ENCODE data around the gene DRG2. TPM values are rescaled to one million over a fixed set of nuclear protein-coding genes. Genes with fewer than 3 reads are reported as not detected.

DRG2 gene
- total and polyA plus RNA-seq, 10 of the 15 experiments (the other 5 are each of a cell fraction or from before 2014, with no cell fraction given): 9.1 to 64.8 (median 45.7) TPM

GRCh38 chr17:18119166-18119745 is 31.5 kb downstream of the DRG2 start:
- WGBS (ENCODE audit: insufficient coverage, insufficient replicate concordance, low lambda C conversion rate, missing lambda C conversion rate): 84% methylated on average over 37 of the region's 57 CpGs
- no peak for ATAC-seq
- in situ Hi-C loops (cut with MboI): no loop called here
- no peak for DNase-seq (ENCODE audit: low read depth, low spot score)
- BruUV-seq (replicated peaks): no TSS peak
- H3K4me2 ChIP-seq (ENCODE audit: control insufficient read depth, insufficient read depth): no peak overlapping the region
- no peaks in the 10 kb centered on the region; a peak in 1 of 4 replicates for H3K27me3 ChIP-seq (replicated peaks in 1 of 2; ENCODE audit: control insufficient read depth in 2 of 2, insufficient read depth in 2 of 2, low read length in 1 of 2)
- SMC1A ChIA-PET (ENCODE audit: uncharacterized antibody, unreplicated experiment): no interaction called here
- H4K20me1 ChIP-seq (ENCODE audit: control insufficient read depth, insufficient read depth): no peaks in the 10 kb centered on the region
- no peak overlapping the region for H3K27ac ChIP-seq (ENCODE audit: control insufficient read depth, insufficient read depth)
- FAIRE-seq: no peak
- RAD21 ChIA-PET (ENCODE audit: unreplicated experiment): no interaction called here
- no peaks in the 10 kb centered on the region for H3K36me3 ChIP-seq (ENCODE audit: control insufficient read depth in 2 of 2, insufficient read depth in 2 of 2, low read length in 1 of 2)
- H3K9me3 ChIP-seq (replicated peaks; ENCODE audit: control insufficient read depth, insufficient read depth, low read length): peaks cover 1% of the 10 kb centered on the region; the same call in 1 of the 3 replicates
- H3K4me1 ChIP-seq (ENCODE audit: control insufficient read depth, insufficient read depth, low read length): no peaks in the 10 kb centered on the region
- intact Hi-C loops (cut with micrococcal nuclease; ENCODE audit: unreplicated experiment): no loop called here
- H2AFZ ChIP-seq (ENCODE audit: control insufficient read depth, low read depth, low read length): no peak overlapping the region
- H3K9ac ChIP-seq (ENCODE audit: control insufficient read depth, insufficient read depth, low read length): no peak overlapping the region
- no peak overlapping the region for H3K4me3 ChIP-seq
- CTCF ChIA-PET: no interaction called here
- TF ChIP-seq USF2 (IDR thresholded peaks at IDR 0.05; ENCODE audit: borderline replicate concordance, low read depth, low read length) (no peak), NFXL1 (IDR thresholded peaks at IDR 0.05; ENCODE audit: borderline replicate concordance) (no peak), TCF3 (IDR thresholded peaks at IDR 0.05; ENCODE audit: borderline replicate concordance, insufficient read depth, low read depth, low read length) (no peak), IRF4 (IDR thresholded peaks at IDR 0.05; ENCODE audit: low read depth, low read length) (no peak)
- POLR2A ChIA-PET: no interaction called here
- H3K79me2 ChIP-seq (ENCODE audit: control insufficient read depth, insufficient read depth, low read length): no peaks in the 10 kb centered on the region

- no peak for FAIRE-seq
- no peak overlapping the region for H3K27ac ChIP-seq (ENCODE audit: control insufficient read depth, insufficient read depth)
- 83% methylated on average over 28 of the region's 30 CpGs for WGBS (ENCODE audit: insufficient coverage, insufficient replicate concordance, low lambda C conversion rate, missing lambda C conversion rate)
- TF ChIP-seq ATF2 (IDR thresholded peaks at IDR 0.05; ENCODE audit: low read length) (no peak), FOXM1 (IDR thresholded peaks at IDR 0.05; ENCODE audit: low read depth, low read length) (no peak), MYC (IDR thresholded peaks at IDR 0.05; ENCODE audit: insufficient read depth, insufficient read length, insufficient replicate concordance, low read length, severe bottlenecking) (no peak), NR2C2 (IDR thresholded peaks at IDR 0.05; ENCODE audit: borderline replicate concordance, control insufficient read depth, insufficient read length, low read depth) (no peak), YBX1 (IDR thresholded peaks at IDR 0.05) (no peak), TAF1 (IDR thresholded peaks at IDR 0.05; ENCODE audit: borderline replicate concordance, low read depth, low read length) (no peak), ZNF274 (IDR thresholded peaks at IDR 0.05; ENCODE audit: insufficient read depth, insufficient read length) (no peak), BCLAF1 (IDR thresholded peaks at IDR 0.05) (no peak), IKZF2 (IDR thresholded peaks at IDR 0.05) (no peak)
Observed at GRCh38 chr17:18119938-18120337, 32.2 kb downstream of the DRG2 start.

More at GRCh38 chr17:18119938-18120337, 32.2 kb downstream of the DRG2 start:
- Histone ChIP-seq H3K4me2 (ENCODE audit: control insufficient read depth, insufficient read depth) (no peak overlapping the region), H3K4me3 (no peak overlapping the region), H3K9me3 (replicated peaks; ENCODE audit: control insufficient read depth, insufficient read depth, low read length) (peaks cover 1% of the 10 kb centered on the region; the same call in 1 of the 3 replicates), H3K36me3 (ENCODE audit: control insufficient read depth in 2 of 2, insufficient read depth in 2 of 2, low read length in 1 of 2) (no peaks in the 10 kb centered on the region), H3K79me2 (ENCODE audit: control insufficient read depth, insufficient read depth, low read length) (no peaks in the 10 kb centered on the region), H3K9ac (ENCODE audit: control insufficient read depth, insufficient read depth, low read length) (no peak overlapping the region), H4K20me1 (ENCODE audit: control insufficient read depth, insufficient read depth) (no peaks in the 10 kb centered on the region), H3K27me3 (replicated peaks in 1 of 2; ENCODE audit: control insufficient read depth in 2 of 2, insufficient read depth in 2 of 2, low read length in 1 of 2) (no peaks in the 10 kb centered on the region; a peak in 1 of 4 replicates), H3K4me1 (ENCODE audit: control insufficient read depth, insufficient read depth, low read length) (no peaks in the 10 kb centered on the region), H2AFZ (ENCODE audit: control insufficient read depth, low read depth, low read length) (no peak overlapping the region)
- ChIA-PET SMC1A (ENCODE audit: uncharacterized antibody, unreplicated experiment) (no interaction called here), RAD21 (ENCODE audit: unreplicated experiment) (no interaction called here), CTCF (no interaction called here), POLR2A (no interaction called here)
- ATAC-seq: no peak
- intact Hi-C loops (cut with micrococcal nuclease; ENCODE audit: unreplicated experiment): no loop called here
- DNase-seq (ENCODE audit: low read depth, low spot score): no peak
- in situ Hi-C loops (cut with MboI): no loop called here
- no TSS peak for BruUV-seq (replicated peaks)
